Stimulated activated naive CD4-positive, alpha-beta T cell treated with Interleukin-2 at 50 U/mL for 16 hours (primary cell): ENCODE measurements around the gene RELN.

Experiments
- DNase-seq: peaks from one replicate; lab custom pipeline; 2025; lab: John Stamatoyannopoulos, UW

RELN gene

DNA sequence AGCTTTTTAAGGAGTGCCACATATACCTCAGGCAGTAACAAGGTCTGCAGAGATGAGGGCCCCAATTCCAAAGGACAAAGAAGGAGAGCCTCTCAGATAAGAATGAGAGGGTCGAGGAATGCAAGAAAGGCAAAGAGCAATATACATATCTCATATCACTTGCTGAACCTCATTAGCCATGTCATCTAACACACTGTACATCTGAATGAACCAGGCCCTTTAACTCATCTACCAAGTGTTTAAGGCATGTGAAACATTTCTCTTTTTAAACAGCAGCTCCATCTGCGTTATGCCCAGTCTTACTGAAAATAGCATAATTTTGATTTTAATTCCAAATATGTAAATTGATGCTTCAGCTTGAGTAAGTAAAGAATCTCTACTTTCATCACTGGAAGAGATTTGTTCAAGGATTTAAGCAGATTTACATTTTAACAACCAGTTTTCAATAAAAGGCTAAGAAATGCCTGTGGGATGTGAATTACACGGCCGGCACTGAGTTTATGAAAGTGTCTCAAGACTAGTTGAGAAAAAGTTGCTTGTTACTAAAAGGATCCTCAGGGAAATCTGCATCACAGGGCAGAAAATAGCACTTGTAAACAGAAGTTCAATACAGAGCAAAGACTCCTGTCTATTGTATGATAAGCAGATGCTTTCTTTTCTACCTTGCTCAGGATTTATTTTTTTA is 419.7 kb downstream of the RELN start:
- DNase-seq, result no peak

DNA sequence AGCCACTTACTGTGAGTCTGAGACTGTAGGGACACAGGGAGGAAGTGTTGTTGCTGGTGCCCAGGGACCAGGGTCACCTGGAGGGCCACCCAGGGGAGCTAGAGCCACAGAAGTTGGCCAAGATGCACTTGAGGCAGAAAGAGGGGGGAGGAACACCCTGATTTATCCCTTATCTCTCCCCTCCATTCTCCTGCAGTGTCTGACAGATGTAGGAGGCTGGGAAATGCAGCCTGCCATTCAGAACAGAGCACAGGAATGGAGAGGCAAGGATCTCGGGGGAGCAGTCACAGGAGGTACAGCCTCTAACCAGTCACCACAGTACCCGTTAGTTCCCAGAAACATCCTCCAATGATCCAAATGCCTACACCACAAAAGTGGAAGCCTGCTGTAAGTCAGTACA is 425.0 kb downstream of the RELN start:
- DNase-seq, result no peak

DNA sequence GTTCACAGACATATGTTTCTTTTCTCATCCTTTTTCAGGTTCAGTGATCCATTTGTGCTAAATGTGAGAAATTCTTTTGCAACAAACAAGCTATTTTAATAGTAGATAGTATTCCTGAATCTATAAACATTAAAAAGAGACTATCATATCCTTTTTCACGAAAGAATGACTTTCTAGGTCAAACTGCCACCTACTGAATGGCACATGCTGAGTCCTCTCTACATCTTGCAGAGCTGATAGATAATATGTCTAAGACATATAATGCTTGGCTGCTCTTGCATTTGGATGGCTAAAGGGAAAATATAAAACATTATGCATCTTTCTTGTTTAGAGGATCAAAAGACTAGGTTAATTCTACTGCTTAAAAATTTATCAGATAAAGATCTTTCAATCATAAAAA is 429.3 kb downstream of the RELN start:
- DNase-seq, result no peak

DNA sequence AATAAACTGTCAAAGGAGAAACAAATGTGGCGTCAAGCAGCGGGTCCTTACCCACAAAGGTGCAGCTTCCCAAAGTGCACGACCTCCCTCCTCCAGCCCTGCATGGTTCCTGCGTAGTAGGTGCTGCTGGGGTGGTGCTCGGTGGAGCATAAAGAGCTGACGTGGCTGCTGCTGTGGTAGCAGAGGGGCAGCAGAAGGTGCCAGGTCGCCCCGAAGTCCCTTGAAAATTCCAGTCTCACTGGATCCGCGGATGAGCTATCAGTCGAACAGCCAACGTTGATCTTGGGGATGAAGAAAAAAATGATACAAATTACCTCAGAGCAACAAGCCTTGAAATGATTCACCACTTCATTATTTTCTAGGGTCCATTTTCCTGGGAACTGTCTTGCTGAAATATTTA is 438.4 kb downstream of the RELN start:
- no peak for DNase-seq

DNA sequence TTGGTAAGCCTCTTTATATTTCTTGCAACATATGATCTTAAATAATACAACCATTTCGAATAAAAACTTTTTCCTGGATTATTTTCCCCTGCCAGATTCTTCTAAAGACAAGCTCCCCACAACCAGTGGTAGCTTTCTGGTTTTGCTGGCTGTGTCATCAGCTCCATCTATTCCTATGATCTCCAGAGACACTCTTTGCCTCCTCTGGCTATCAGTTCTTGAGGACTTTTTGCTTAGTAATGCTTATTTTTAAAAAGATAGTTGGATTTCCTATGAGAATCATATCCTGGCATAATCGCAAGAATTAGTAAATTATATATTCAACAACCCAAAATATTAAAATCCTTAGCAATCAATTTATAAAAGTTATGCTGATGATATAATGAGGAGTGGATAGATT is 439.7 kb downstream of the RELN start:
- DNase-seq, result no peak

DNA sequence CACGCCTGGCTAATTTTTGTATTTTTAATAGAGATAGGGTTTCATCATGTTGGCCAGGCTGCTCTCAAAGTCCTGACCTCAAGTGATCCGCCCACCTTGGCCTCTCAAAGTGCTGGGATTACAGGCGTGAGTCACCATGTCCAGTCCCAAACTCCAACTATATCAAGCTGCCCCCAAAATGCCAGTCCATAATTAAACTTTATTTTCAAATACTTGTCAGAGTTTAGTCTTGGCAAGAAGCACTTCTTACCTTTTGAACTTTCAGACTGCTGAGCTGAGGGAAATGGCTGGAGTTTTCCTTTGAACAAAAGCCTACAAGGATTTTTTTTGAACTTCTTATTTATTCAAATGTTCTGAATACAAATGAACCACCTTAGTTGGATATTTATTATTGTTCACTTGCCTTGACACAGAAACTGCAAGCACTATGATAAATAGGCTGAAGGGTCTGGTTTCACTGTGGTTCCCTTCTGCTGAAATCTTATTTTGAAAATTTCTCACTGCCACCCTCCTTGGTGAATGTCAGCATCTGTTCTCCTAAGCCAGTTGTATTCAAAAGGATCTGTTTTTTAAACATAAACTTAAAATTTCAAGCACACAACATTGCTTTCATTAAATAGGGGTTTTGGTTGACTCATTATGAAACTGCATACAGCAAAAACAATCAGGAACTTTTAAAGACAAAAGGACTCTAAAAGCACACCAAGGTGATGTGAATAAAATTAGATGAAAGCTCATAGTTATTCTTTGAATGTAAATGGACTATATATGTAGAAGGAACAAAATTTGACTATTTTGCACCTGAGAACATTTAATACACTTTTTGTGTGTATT is 441.8 kb downstream of the RELN start:
- no peak for DNase-seq

DNA sequence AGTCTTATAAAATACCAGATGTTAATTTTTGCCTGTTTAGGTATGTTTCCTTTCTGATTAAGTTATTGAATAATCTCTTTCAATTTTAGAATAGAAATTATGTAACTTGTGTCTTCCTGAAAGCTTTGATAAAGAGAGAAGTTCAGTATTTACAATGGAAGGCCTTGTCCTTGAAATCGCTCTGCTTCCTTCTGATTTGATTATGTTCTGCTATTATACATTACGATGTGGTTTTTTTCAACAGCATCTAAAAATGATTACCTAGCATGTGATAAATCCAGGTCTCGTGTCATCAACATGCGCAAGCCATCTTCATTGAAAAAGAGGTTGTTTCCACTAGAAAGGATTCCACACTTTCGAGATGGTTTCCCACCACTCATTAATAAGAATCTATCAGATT is 447.0 kb downstream of the RELN start:
- no peak for DNase-seq

DNA sequence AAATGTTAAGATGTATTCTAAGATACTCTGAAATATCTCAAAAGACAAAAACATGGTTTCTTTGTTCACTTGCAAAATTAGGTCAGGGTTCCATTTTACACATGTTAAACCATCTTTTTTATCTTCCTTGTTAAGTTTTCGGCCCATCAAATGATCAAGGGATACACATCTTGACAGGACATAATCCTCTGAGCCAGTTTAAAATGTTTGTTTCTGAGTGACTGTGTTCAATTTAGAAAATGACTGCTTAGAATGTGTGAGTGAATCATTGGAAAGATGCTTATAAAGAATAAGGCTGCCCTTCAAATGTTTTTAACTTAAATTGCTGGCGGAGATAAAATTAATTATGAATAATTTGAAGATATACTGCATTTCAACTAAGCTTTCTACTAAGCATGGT is 447.5 kb downstream of the RELN start:
- no peak for DNase-seq

DNA sequence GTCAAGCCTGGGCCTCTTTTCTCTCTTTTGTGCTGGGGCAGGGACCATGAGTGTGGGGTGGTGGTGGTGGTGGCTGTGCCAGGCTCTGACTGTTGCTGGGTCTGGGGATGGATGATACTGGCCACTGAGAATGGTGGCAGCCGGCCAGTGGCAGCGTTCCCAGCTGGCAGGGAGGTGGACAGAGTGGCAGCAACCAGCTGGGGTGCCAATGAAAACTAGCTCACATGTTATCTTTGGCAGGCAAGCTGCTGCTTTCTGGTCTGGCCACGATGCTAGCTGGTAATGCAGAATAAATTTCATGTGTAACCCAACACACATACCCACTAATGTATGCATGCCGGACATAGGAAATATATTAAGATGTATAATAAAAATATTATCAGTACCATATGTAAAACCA is 448.4 kb downstream of the RELN start:
- no peak for DNase-seq

DNA sequence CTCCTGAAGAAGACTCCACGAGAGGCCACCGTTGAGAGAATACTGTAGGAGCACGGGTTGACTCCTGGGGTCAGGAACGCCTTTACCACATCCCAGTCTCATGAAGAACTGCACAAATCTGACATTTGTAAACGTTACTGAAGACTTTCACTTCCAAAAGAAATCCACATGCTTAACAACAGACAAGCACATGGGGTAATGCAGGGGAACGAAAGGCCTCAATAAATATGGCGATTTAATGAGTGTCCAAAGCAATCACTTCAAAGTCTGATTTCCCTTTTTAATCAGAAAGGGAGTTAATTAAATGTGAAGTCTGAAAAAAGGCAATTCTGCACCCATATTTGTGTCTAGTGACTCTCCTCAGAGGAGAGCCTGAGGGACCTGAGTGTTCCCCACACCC is 449.1 kb downstream of the RELN start:
- no peak for DNase-seq

DNA sequence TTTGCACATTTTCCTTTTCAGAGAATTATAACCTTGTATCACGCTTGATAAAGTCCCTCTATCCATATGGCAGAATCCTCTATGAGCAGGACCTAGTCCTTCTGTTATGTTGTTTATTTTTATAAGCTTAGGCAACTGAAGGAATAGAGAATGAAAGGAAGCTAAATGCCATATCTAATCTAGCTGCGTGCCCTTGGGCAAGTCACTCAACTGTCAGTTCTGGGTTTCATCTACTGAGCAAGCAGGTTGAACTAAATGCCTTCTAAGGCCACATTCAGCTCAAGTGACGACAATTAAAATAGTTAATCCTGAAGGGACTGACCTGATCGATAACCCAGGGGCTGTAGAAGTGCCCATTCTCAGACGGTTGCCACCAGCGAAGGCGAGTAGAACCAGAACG is 449.6 kb downstream of the RELN start:
- no peak for DNase-seq

DNA sequence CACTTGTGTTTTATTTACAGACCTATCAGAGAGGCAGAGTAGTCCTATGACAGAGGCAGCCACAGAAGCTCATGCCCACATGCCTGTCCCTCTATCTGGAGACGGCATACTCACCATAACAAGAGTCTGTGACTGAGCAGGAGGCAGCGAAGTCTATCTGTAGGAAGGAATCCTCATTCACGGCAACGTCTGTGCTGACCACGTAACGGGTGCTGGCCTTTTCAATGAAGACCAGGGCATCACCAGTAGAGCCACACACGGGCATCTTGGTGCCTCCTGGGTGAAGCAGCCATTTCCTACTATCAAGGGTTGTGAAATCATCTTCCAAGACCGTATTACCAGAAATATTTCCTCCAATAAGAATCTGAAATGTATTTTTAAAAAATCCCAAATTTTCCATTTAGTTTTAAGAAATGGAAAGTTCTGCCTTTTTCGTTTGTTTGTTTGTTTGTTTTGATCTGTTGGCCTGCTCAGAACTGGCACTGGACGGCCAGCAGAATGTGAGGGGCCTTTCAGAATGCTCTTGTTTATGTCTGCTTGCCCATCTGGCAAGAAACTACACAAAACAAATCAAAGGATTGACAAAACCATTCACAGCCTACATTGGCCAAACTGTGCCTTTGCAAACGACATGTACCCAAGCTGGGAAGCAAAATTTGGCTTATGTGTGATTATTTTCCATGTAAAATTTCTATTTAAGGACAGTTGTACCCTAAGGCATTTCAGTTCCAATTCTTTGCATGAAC is 450.3 kb downstream of the RELN start:
- no peak for DNase-seq

DNA sequence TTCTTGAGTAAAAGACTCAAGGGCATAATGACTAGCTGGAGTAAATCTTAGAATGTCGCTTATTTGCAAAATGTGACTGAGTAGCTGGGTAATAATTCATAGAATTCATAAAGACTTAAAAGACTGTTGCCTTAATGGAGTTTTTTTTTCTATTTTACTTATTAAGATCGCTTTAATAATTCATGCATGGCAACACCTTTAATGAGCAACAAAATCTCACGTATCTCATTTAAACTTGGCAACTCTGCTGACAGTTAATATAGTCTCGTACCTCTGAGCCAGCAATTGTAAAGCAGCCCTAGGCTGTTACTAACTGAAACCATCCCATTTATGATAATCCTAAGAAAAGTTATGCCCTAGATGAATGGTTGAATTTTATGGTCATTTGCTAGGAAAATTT is 455.7 kb downstream of the RELN start:
- no peak for DNase-seq

DNA sequence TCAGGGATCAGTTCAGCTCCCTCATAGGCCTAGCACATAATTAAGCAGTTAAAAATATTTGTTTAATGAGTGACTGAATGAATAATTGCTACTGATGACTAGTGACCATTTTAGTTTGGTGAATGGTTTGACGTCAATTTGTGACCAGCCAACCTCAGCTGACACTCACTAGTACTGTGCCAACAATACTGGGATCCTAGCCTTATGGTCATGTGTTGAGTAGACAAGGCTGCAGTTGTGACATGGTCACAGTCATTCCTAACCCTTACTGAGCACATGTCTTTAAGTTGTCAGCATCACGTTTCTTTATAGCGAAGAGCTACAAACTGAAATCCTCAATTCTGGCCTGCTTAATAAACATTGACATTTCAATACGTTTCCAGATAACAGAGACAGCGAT is 456.5 kb downstream of the RELN start:
- no peak for DNase-seq

DNA sequence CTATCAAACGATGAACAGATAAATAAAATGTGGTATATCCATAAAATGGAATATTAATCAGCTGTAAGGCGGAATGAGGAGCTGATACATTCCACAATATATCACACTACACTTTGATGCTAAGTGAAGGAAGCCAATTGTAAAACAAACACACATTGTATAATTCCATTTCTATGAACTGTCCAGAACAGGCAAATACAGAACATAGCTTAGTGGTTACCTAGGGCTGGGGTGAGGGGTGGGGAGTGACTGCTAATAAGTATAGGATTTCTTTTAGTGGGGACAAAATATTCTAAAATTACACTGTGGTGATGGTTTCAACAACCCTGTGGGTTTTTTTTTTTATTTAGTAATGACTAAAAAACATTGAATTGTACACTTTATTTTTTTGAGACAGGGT is 461.3 kb downstream of the RELN start:
- no peak for DNase-seq

DNA sequence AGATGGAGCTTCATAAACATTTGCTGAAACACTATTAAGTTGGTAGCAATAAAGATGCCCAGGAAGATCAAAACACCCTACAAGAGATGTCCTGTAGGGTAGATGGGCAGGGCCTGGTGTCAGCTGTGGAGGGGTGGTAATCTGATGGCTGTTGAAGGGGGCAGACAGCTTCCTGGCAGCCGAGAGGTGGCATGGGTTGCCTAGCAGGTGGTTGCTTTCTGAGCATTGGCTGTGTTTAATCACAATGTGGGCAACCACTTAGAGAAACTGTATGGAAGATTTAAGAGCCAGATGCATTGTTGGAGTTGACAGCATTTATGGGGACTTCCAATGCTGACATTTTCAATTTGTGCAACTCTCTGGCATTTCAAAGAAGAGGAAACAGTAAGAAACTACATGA is 463.5 kb downstream of the RELN start:
- DNase-seq, result no peak

DNA sequence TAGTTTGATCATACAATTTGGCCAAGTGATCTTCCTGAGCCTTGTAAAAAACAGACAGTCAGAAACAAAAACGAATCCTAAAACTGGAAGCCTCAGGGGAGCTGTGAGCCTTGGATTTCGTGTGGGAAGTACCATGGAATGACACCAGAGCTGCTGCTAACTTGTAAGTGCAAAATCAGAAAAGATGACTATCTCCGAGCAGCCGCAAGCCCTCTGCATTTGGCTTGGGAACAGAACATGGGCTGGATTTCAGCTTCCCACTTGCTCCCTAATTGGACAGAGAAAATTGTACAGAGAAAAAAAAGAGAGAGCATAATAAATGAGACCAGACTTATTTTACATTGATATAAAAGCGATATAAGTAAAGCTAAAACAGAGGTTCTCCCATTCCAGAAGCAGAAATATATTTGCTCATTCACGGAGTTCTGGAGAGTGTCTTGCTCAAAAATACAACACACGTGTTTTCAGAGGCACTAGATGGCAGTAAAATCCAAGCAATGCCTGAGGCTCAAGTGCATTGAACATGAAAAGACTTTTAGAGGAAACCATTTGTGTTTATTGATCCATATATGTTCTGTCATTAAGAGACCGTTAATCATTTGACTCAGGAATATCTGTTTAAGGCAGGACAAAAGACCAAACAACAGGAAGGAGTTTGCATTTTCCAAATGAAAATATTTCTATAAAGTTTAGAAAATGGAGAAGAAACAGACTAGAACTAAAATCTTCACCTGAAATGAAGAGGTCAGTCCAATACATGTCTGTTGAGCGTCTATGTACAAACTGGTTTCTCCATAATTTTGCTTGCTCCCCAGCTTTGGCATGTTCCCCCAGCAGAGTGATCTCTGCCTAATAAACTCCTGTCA is 465.2 kb downstream of the RELN start:
- DNase-seq, result no peak

DNA sequence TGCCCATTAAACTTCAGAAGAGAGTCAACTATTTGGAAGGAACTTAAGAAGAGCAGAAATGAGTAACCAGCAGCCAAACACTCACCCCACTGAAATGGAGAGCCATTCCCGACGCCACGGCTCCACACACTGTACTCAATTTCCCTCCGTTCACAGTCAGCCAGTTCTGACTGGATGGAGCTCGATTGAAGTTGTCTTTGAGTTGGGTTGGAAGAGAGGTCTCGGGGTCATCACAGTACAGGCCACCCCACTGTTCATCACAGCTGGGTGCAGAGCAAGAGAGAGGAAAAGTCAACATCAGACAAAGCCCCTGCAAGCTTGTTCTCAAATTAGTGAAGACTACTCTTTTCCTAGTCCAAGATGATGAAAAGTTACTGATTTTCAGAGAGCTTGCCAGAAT is 467.5 kb downstream of the RELN start:
- DNase-seq, result no peak

DNA sequence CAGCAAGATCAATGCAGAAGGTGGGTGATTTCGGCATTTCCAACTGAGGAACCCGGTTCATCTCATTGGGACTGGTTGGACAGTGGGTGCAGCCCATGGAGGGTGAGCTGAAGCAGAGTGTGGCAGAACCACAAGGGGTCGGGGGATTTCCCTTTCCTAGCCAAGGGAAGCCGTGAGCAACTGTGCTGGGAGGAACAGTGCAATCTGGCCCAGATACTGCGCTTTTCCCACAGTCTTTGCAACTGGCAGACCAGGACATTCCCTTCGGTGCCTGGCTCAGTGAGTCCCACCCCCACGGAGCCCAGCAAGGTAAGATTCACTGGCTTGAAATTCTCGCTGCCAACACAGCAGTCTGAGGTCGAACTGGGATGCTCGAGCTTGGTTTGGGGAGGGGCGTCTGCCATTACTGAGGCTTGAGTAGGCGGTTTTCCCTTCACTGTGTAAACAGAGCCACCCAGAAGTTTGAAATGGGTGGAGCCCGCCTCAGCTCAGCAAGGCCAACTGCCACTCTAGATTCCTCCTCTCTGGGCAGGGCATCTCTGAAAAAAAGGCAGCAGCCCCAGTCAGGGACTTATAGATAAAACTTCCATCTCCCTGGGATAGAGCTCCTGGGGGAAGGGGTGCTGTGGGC is 484.8 kb downstream of the RELN start:
- no peak for DNase-seq

DNA sequence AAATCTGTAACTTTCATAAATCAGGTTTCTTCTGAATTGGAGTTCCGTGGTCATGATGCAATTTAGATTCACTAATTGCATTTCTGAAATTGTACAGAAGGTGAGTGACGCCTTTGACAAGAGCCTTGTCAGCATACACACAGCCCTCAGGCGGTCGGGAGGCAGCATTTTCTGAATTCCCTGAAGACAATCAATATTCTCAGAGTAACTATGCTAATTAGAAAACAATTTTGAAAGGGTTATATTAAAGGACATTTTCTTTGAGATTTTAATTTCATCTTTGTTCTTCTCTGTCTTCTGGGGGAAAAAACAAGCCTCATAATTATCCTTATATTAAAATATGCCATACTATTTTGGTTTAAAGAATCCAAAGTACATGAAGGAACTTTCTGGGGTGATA is 488.3 kb downstream of the RELN start:
- no peak for DNase-seq

DNA sequence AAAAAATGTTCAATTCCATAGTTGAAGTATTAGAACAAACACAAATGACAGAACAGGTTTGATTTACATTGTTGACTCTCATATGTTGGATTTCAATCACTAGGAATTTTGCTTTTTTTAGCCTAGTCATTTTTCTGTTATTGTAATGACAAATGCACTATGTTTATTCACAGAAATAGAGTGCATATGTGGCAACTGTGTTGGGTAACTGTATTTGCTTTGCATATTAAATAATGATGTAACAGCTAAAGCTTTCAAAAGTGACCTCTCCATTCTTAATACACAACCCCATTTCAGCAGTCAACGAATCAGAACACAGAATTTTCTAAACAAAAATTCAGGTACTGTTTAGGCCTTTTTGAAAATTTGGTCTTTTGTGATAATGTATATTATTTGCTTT is 489.5 kb downstream of the RELN start:
- DNase-seq, result no peak

DNA sequence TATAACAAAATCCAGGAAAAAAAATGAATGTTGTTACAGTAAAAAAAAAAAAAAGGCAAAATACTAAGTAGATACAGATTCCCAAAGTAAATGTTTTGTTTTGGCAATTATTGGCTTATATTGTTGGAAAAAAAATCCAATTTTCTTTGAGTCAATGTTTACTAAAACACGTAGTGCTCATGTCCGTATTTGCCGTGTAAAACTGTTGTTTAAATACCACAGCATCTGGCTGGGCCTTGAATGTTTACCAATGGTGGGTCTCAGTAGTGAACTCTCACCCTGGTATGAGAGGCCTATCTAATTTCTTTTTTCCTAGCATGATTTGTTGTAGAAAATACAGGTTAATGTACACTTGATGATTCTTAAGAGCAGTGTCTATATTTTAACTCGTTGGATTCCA is 502.0 kb downstream of the RELN start:
- DNase-seq, result no peak
